ENCODE results near the gene RNF213.

The RNF213 gene

GRCh38 chr17:80421381-80422090 is 160.9 kb downstream of the RNF213 start:
- no peak for DNase-seq (ENCODE audit: low read depth)

- DNase-seq (ENCODE audit: low read depth), result no peak
Observed at GRCh38 chr17:80422276-80422675, 161.6 kb downstream of the RNF213 start.

- DNase-seq (ENCODE audit: low read depth), result no peak
Observed at GRCh38 chr17:80422981-80423380, 162.3 kb downstream of the RNF213 start.

- no peak for DNase-seq (ENCODE audit: low read depth)
Observed at GRCh38 chr17:80423536-80424225, 163.0 kb downstream of the RNF213 start.

DNA sequence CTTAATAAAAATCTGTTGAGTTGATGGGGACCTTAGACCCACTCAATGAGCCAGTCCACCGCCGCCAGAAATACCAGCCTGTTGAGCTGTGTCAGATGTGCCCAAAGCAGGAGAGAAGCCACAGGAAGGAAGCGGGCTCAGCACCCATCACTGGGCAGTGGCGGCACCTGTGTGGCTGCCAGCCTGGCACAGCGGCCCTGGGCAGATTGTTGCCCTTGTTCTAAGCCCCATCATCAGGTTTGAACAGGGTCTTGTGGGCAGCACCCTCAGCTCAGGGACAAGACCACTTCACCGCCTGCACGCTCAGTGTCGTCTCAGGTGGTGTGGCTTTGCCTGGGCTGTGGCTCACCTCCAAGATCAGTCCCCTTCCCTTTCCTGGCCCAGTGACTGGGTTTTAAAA is 163.6 kb downstream of the RNF213 start:
- no peak for DNase-seq (ENCODE audit: low read depth)

DNA sequence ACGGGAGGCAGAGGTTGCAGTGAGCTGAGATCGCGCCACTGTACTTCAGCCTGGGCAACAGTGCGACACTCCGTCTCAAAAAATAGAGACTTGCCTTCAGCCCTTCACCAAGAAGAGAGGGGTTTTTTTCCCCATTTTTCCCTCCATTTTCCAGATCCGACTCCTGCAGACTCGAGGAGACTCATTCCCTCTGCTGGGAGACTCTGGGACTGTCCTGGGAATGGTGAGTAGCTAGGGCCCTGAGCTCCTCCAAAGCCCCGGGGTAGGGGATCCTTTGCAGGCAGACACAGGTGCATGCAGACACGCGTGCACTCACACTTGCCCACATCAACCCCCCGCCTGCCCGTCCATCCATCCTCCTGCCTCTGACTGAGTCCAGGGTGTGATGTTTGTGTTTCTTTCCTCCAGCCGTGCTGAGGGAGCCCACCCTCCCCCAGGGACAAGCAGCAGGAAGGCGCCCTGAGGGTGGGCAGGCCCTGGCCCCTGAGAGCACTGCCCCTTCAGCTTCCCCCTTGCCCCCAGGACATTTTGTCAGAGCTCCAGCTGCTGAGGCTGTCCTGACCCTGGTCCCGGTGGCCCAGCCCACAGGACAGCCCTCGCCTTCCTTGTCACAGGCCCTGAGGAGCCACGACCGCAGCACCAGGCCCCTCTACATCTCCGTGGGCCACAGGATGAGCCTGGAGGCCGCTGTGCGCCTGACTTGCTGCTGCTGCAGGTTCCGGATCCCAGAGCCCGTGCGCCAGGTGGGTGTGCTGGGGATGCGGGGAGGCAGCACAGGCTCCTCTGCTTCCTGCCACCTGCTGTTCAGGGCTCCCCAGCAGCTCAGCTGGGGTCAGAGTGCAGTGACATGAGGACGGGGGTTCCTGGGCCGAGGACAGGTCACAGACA is 164.5 kb downstream of the RNF213 start:
- no peak for DNase-seq (ENCODE audit: low read depth)

- DNase-seq (ENCODE audit: low read depth), result no peak
Observed at GRCh38 chr17:80425835-80426426, 165.3 kb downstream of the RNF213 start.

GRCh38 chr17:80426671-80427326 is 166.1 kb downstream of the RNF213 start:
- DNase-seq (ENCODE audit: low read depth), result peak; percentile 71

DNA sequence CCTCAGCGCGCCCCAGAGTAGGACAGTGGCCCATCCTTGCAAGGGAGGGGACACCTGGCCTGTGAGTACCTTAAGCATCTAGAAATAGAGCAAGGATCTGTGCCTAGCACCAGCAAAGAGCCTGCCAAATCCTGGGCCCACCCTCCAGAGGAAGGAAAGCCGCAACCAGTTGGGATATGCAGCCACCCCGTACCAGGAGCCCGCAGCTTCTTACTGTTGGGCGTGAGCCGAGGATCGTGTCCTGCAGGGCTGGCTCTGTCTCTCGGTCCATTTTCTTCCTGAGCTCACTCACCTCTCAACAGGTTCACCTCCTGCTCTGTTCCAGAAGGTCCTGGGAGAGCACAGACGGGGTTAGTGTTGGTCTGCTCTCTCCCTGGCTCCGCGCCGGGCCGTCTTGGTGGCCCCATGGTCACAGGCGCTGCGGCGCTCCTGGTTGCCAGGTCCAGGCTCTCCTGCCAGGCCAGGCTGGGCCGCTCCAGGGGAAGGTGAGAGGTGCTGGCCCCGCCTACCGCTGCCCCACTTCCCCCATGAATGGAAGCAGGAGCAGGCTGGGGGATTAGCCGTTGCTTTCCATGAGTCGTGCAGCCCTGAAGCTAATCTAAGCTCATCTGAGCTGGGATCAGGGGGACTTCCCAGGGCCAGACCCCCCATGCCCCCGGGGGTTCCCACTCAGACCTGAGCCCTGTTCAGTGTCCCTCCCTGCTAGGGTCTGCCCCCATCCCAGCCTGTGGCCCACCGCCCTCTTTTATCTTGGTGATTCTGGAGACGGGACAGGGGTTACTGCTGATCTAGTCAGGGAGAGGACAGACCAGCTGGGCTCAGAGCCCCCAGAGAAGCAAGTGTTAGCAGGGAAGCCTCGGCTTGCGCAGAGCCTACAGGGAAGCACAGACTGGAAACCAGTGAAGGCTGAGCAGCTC is 167.0 kb downstream of the RNF213 start:
- no peak for DNase-seq (ENCODE audit: low read depth)

DNA sequence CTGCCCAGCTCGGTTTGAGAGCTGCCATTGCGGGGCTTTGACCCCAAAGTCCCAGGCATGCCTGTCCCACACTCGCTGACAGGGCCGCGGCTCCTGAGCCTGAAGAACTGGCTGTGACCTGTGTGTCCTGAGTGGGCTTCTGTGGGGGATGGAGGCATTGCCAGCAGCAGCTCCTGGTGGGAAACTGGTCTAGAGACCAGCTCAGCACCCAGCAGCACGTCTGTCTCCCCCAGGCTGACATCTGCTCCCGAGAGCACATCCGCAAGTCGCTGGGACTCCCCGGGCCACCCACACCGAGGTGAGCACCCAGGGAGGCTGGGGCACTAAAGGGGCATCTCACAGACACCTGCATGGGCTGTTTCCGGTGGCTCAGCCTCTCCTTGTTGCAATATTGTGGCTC is 167.7 kb downstream of the RNF213 start:
- DNase-seq (ENCODE audit: low read depth), result no peak

DNA sequence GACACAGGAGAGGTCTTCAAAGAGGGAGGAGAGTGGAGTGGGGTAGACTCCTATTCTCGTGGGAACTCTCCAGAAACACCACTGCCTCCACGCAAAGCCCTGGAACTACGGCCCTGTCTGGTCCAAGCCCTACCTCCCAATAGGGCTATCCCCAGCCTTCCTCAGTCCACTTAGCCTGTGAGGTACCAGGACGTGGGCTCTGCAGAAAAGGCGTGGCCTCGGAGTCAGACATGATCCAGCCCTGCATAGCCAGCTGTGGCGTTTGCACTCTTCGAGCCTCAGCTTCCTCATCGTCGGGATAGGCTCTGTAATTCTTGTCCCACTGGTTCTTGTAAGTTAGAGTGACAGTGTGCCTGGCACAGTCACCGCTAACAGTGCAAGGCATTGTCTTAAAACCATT is 168.1 kb downstream of the RNF213 start:
- no peak for DNase-seq (ENCODE audit: low read depth)

DNA sequence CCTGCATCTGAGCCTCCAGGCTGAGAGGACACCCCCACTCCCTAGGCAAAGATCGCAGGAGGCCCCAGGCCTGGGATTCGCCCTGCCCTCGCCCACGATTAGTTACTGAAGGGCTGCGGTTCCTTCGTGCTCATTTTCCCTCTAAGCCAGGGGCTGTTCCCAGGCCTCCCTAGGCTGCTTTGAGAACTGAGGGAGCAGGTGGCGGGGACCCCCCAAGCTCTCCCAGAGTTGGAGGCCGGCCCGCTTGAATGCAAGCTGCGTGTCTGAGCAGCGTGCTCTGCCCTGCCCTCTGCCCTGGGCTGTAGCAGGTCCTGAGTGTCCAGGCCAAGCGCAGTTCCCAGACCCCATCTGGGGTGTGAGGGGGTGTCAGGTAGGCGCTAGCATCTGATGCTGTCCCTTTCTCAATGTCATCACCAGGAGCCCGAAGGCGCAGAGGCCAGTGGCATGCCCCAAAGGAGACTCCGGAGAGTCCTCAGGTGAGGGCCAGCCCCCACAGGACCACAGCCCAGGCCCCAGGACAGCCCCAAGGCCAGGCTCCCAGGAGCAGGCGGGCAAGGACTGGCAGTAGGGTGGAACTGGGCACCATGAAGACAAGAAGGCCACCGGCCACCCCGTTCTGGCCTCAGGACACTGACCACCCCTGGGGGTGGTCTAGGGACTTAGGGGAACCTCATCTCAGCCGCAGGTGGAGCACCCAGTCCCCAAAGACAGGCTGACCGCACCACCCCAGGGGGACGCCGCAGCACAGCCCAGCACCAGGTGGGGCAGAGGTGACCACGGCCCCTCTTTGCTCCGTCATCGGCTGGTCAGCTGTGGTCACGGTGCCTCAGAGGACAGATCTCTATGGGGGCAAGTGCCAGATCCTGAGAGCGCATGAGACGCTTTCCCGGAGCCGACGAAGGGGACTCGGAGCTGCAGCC is 169.0 kb downstream of the RNF213 start:
- no peak for DNase-seq (ENCODE audit: low read depth)

DNA sequence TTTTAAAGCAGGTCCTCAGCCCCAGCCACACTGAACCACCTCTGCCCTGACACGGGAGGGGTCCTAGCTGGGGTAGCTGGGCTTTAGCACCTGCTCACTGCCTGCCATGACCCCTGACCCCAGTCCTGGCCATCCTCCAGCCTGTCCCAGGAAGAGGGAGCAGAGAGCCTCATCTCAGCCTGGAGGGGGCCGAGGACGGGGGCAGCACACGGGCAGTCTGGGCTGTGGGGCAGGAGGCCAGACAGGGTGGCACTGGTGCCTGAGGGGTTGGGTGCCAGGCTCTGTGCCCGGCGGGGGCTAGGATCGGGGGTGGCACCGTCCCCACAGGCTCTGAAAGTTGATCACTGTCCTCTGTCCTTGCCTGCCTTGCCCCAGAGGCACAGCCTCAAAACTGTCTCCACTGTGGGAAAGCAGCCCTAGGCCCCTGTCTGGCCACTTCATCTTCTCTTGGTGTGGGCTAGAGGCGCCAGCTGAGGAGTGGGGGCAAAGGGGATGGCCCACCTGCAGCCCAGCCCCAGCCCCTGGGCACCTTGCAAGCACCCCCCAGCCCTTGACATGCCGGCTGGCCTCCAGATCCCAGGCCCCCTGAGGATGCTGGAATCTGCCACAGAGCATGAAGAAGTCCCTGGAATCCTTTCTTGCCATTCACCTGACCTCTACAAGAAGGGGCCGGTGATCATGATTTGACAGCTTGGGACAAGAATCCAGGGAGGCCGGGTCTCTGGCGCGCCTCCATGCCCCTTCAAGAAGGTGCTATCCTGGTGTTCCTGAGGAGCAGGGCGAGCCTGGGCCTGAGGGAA is 170.0 kb downstream of the RNF213 start:
- DNase-seq (ENCODE audit: low read depth), result no peak

DNA sequence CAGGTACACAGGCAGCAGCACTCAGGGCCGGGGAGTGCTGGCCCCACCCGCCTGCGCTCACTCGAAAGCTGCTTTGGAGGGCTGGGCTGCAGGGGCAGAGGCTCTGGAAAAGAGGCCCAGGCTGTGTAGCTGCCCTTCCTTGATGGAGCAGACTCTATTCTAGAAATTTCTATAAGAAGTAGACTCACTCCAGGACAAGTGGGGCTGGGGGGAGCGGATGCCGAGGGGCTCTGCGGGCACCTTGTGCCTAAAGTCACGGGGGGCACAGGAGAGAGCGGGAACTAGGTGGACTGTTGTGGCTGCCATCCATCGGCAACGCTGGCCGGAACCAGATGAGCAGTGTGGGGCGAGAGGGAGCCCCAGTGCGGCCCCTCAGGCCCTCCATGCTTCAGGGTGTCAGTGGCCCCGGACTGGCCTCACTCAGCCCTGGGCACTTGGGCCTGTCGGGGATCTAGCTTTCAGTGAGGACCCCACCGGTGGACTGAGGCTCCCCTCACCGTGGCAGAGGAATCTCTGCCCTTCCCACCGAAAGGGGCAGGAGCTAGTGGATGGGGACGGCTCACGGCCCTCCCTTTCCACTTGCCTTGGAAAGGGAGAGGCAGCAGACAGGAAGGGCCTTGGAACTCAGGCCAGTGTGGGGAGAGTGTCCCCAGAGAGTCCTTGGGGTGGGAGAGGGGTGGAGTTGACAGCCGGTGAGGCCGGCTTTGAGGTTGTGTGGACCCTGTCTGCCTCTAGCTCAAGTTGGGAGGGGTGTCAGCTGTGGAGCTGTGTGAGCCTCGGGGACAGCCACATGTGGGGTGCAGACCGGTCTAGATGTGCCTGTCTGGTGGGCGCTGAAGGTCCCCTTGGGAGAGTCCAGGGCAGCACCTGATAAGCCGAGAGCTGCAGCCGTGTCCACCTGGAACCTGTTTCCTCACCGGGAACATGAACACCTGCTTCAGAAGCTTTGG is 170.9 kb downstream of the RNF213 start:
- no peak for DNase-seq (ENCODE audit: low read depth)

GRCh38 chr17:80432350-80432955 is 171.8 kb downstream of the RNF213 start:
- DNase-seq (ENCODE audit: low read depth), result no peak

- DNase-seq (ENCODE audit: low read depth), result no peak
Observed at GRCh38 chr17:80432961-80433550, 172.4 kb downstream of the RNF213 start.

Measured in stimulated activated CD8-positive, alpha-beta memory T cell treated with anti-CD3 and anti-CD28 coated beads, Interleukin-12 subunit alpha, Interleukin-12 subunit beta, amount 100 ng/mL, for 1 hour (primary cell).